GM12875 (cell line): Measurements from ENCODE around the gene AXL.

ENCODE experiments used
- H3K4me3 ChIP-seq: one replicate; pipeline ENCODE4 v1.5.1; 2011; ENCODE audit warnings: low read depth, low read length, control low read depth
- TF ChIP-seq, protein P1 (sequence below): IDR thresholded peaks from 2 replicates; pipeline ENCODE4 v1.5.1; 2011; ENCODE audit warnings: low read depth, mild to moderate bottlenecking, control low read depth, inconsistent platforms, low read length, moderate library complexity, borderline replicate concordance; ENCODE audit not compliant: insufficient read depth

Gene AXL

DNA sequence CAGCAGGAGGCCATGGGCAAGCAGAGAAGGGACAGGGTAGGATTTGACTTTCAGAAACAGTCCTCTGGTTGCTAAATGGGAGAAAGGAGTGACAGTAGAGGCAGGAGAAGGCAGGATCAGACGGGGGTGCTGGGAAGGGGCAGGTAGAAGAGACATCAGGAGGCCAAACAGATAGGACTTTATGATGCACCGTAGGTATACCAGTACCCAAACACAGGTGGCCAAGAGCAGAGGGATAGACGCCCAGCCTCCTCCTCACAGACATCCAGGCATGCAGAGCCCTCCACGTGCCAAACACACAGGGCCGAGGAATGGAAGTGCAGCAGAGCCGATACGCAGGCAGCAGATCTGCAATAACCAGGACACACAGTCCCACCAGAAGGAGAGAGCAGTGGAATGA is 1.3 kb upstream of the AXL start:
- no peak overlapping the region for H3K4me3 ChIP-seq
- TF ChIP-seq, protein P1, sequence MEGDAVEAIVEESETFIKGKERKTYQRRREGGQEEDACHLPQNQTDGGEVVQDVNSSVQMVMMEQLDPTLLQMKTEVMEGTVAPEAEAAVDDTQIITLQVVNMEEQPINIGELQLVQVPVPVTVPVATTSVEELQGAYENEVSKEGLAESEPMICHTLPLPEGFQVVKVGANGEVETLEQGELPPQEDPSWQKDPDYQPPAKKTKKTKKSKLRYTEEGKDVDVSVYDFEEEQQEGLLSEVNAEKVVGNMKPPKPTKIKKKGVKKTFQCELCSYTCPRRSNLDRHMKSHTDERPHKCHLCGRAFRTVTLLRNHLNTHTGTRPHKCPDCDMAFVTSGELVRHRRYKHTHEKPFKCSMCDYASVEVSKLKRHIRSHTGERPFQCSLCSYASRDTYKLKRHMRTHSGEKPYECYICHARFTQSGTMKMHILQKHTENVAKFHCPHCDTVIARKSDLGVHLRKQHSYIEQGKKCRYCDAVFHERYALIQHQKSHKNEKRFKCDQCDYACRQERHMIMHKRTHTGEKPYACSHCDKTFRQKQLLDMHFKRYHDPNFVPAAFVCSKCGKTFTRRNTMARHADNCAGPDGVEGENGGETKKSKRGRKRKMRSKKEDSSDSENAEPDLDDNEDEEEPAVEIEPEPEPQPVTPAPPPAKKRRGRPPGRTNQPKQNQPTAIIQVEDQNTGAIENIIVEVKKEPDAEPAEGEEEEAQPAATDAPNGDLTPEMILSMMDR, result no peak

DNA sequence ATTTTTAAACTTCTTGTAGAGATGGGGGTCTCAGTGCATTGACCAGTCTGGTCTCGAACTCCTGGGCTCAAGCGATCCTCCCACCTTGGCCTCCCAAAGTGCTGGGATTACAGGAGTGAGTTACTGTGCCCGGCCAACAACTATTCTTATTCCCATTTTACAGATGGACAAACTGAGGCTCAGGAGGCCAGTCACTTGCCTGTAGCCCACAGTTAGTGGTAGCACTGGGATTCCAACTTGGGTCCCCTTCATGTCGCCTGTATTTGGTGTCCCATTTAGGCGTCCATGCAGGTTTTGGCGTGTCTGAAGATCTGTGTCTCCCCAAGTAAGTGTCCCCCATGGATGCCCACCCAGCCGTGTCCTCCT is 791 bp upstream of the AXL start:
- TF ChIP-seq, protein P1, result no peak
- H3K4me3 ChIP-seq, result no peak overlapping the region

DNA sequence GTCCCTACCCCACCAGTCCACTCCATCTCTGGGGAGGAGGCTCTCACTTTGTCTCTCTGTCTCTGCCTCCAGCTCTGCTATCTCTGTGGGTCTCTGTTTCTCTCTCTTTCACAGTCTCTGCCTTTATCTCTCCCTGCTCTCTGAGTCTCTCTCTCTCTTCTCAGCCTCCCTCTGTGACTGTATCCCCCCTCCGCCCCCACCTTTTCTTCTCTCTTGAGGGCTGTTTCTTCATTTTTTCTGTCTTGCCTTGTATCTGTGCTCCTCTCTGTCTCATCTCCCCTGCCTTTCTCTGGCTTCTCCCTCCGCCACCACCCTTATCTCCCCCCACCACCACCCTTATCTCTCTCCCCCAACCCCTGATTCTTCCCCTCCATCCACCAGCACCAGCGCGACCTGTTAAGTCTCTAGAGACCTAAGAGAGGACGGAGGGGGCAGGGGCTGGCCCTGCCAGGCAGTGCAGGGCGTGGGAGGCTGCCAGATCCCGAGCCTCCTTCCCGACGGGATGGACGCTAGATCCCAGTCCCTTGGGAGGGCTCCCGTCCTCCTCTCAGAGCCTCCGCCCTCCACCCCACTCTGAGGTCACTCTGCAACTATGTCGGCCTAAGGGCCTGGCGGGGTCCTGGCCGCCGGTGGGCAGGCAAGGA is 1.0 kb downstream of the AXL start:
- H3K4me3 ChIP-seq, result no peak overlapping the region
- TF ChIP-seq, protein P1, result no peak

DNA sequence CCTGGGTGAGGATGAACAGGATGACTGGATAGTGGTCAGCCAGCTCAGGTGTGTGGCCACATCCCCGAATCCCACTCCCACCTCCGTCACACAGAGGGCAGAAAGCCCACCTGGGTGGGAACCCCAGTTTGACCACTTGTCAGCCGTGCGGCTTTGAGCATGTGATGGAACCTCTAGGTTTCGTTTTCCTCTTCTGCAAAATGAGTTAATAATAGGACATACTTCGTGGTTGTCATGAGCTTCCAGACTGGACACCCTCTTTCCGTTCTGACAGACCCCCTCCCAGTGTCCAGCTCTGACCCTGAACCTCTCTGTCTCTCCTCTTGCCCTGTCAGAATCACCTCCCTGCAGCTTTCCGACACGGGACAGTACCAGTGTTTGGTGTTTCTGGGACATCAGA is 1.8 kb downstream of the AXL start:
- TF ChIP-seq, protein P1, result no peak
- H3K4me3 ChIP-seq, result no peak overlapping the region

DNA sequence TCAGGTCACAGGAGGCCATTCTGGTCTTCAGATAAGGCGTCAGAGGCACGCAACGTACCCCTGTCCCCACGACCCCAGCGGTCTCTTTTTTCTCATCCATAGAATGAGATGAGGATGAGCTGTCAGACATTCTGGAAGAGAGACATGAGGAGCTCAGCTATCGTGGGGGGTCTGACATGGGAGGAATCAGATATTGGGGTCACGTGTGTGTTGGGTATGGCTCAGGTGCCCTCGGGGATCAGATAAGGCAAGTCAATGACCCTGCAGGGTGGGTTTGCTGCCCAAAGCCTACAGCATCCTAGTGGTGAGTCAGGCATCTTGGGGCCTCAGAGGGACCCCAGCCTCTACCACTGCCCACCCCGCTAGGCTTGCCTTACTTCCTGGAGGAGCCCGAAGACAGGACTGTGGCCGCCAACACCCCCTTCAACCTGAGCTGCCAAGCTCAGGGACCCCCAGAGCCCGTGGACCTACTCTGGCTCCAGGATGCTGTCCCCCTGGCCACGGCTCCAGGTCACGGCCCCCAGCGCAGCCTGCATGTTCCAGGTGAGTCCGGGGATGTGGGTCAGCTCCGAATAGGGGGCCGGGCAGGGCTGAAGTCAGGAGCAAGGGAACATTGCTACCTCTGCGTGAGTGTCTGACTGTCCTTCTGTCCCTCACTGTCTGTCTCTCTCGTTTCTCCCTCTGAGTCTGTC is 2.6 kb downstream of the AXL start:
- no peak overlapping the region for H3K4me3 ChIP-seq
- TF ChIP-seq, protein P1, result no peak

DNA sequence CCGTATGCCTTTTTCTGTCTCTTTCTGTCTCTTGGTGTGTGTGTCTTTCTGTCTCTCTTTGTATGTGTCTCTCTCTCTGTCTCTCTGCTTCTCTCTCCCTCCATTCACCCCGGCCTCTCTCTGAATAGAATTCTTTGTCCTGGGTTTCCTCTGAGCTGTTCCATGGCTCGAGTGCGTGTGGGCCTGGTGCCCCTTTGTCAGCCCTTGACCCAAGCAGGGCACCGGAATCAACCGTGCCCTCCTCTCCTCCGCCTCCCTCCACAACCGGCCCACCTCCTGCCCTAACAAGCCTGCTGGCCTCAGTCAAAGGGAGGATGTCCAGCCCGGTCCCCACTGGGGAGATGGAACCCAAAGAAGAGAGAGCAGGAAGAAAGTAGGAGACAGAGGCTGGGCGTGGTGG is 3.2 kb downstream of the AXL start:
- TF ChIP-seq, protein P1, result no peak
- no peak overlapping the region for H3K4me3 ChIP-seq

DNA sequence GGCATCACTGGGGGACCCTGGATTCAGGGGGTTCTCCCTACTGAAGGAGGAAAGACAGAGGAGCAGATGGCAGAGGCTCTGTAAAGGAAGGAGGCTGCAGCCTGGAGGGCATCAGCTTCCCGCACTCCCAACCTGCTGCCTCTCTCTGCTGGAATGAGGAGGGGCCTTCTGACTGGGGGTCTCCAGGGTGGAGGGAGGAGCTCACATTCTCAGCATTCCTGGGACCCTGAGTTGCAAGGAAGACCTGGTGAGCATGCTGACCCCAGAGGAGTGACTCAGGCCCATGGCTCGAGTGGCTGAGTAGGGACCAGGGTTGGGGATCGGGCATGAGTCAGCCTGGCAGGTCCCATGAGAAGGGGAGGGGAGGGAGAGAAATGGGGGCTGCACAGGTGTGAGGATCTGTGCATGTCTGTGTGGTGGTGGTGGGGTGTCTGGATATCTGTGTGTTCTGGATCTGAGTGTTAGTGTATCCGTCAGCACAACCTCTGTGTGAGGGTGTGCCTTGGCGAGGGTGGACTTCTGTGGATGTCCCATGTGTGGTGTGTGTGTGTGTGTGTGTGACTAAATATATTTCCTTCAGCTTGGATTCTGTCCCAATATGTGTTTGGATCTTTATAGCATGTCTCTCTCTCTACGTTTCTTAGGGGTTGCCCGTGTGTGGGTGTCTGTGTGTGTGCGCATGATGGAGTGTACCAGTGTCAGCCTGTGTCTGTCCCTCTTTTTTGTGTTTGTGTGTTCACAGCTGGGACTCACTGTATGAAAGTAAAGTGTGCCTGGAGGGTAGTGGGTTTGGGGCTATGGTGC is 4.6 kb downstream of the AXL start:
- H3K4me3 ChIP-seq, result no peak overlapping the region
- TF ChIP-seq, protein P1, result no peak
